Neuronal stem cell (in vitro differentiated cells): ENCODE measurements around the gene BUB1B. TPM values are rescaled to one million over a fixed set of nuclear protein-coding genes. Genes with fewer than 3 reads are reported as not detected.

Source experiments
- DNase-seq: peaks from one replicate; pipeline ENCODE4 v3.0.0-alpha.2; 2013; ENCODE audit warnings: low spot score
- H2AFZ ChIP-seq: one replicate; pipeline ENCODE4 v1.6.1; 2013; ENCODE audit warnings: mild to moderate bottlenecking, low read length, inconsistent platforms
- H2AK5ac ChIP-seq: 2 replicates; pipeline ENCODE4 v1.6.1; 2013; ENCODE audit warnings: low read depth, mild to moderate bottlenecking, inconsistent platforms, low read length, moderate library complexity, mixed read lengths
- H2BK120ac ChIP-seq: 2 replicates; pipeline ENCODE4 v1.6.1; 2013; ENCODE audit warnings: low read depth, mild to moderate bottlenecking, inconsistent platforms, low read length, moderate library complexity, mixed read lengths
- H2BK12ac ChIP-seq: one replicate; pipeline ENCODE4 v1.6.1; 2013; ENCODE audit warnings: low read length, inconsistent platforms
- H2BK15ac ChIP-seq: 2 replicates; pipeline ENCODE4 v1.6.1; 2013; ENCODE audit warnings: mild to moderate bottlenecking, low read length, inconsistent platforms, mixed read lengths
- H2BK5ac ChIP-seq: one replicate; pipeline ENCODE4 v1.6.1; 2013; ENCODE audit warnings: inconsistent platforms, mild to moderate bottlenecking, low read length, moderate library complexity
- H3K14ac ChIP-seq: one replicate; pipeline ENCODE4 v1.6.1; 2013; ENCODE audit warnings: low read length, inconsistent platforms
- H3K18ac ChIP-seq: 2 replicates; pipeline ENCODE4 v1.6.1; 2013; ENCODE audit warnings: low read length, inconsistent platforms
- H3K23ac ChIP-seq: 2 replicates; pipeline ENCODE4 v1.6.1; 2013; ENCODE audit warnings: low read depth, mild to moderate bottlenecking, mixed read lengths, low read length, inconsistent platforms; ENCODE audit not compliant: poor library complexity
- H3K27ac ChIP-seq: replicated peaks from 3 replicates; pipeline ENCODE4 v1.5.1; 2013; ENCODE audit warnings: low read length, inconsistent platforms
- H3K27me3 ChIP-seq, 3 experiments: 2 replicates each; pipeline ENCODE4 v1.6.1; 2013; ENCODE audit warnings: low read length in 3 of 3, mild to moderate bottlenecking in 2 of 3, inconsistent platforms in 1 of 3, low read depth in 1 of 3, mixed read lengths in 1 of 3, moderate library complexity in 1 of 3; ENCODE audit not compliant: control insufficient read depth in 3 of 3, insufficient read depth in 3 of 3
- H3K36me3 ChIP-seq, 2 donors: replicated peaks in 1 of 2; 2 replicates each; pipeline ENCODE4 v1.6.1; 2013; ENCODE audit warnings: low read length in 2 of 2; ENCODE audit not compliant: control insufficient read depth in 2 of 2, insufficient read depth in 2 of 2
- H3K4ac ChIP-seq: 2 replicates; pipeline ENCODE4 v1.6.1; 2013; ENCODE audit warnings: inconsistent platforms, mild to moderate bottlenecking, low read length, moderate library complexity
- H3K4me1 ChIP-seq, 2 donors: 1 replicate in 1 of 2; 2 replicates in 1 of 2; pipeline ENCODE4 v1.6.1; 2013; ENCODE audit warnings: low read length in 2 of 2, low read depth in 1 of 2; ENCODE audit not compliant: control insufficient read depth in 2 of 2, insufficient read depth in 1 of 2
- H3K4me2 ChIP-seq: one replicate; pipeline ENCODE4 v1.6.1; 2013; ENCODE audit warnings: mild to moderate bottlenecking, low read length, inconsistent platforms; ENCODE audit not compliant: insufficient read depth, poor library complexity, severe bottlenecking
- H3K4me3 ChIP-seq, 2 donors: 2 replicates each; pipeline ENCODE4 v1.5.1; 2013; ENCODE audit warnings: low read length in 2 of 2, mild to moderate bottlenecking in 2 of 2, inconsistent platforms in 1 of 2, moderate library complexity in 1 of 2
- H3K79me1 ChIP-seq: one replicate; pipeline ENCODE4 v1.6.1; 2013; ENCODE audit warnings: low read depth, mild to moderate bottlenecking, inconsistent platforms, low read length, moderate library complexity
- H3K9ac ChIP-seq: one replicate; pipeline ENCODE4 v1.6.1; 2013; ENCODE audit warnings: mild to moderate bottlenecking, low read depth, low read length, inconsistent platforms; ENCODE audit not compliant: poor library complexity
- H3K9me3 ChIP-seq, 2 donors: replicated peaks in 1 of 2; 2 replicates each; pipeline versions ENCODE3 to v1.6.1; 2013; ENCODE audit warnings: low read length in 2 of 2, mild to moderate bottlenecking in 2 of 2, inconsistent platforms in 1 of 2, low read depth in 1 of 2, mixed read lengths in 1 of 2, moderate library complexity in 1 of 2; ENCODE audit not compliant: control insufficient read depth in 2 of 2, insufficient read depth in 1 of 2
- H4K8ac ChIP-seq: one replicate; pipeline ENCODE4 v1.6.1; 2013; ENCODE audit warnings: low read depth, mild to moderate bottlenecking, inconsistent platforms, low read length, moderate library complexity
- H4K91ac ChIP-seq: one replicate; pipeline ENCODE4 v1.6.1; 2013; ENCODE audit warnings: low read length, low read depth, mild to moderate bottlenecking, inconsistent platforms; ENCODE audit not compliant: poor library complexity
- WGBS, 2 donors: extraction: QIAGEN DNeasy Blood & Tissue Kit; methylation state at CpG; one replicate each; pipeline ENCODE4 v1.1.7; 2013; ENCODE audit warnings: missing lambda C conversion rate in 2 of 2, mixed read lengths in 1 of 2; ENCODE audit not compliant: insufficient read length in 2 of 2, insufficient replicate concordance in 1 of 2; ENCODE audit errors: extremely low coverage in 2 of 2; 5-methylcytosine and 5-hydroxymethylcytosine counted together
- polyA plus RNA-seq, 2 experiments: library from polyadenylated mRNA; stranded (reverse); fragments of 200-250 nt; gene quantifications; one replicate each; pipeline ENCODE4 v1.2.3, GENCODE V29; 2013

The BUB1B gene
- polyA plus RNA-seq (2013, experiment 1 of 2) = 55.5 TPM
- polyA plus RNA-seq (2013, experiment 2 of 2) = 55.2 TPM

GRCh38 chr15:40160689-40161688, at the start of gene BUB1B:
Gene BUB1B (plus strand): TSS chr15:40161069. CDS start chr15:40161221, 152 bp downstream.
- Histone ChIP-seq H3K23ac (peak within 1 kb of the TSS; percentile 47), H3K36me3 (peaks cover 7 to 34% of the 10 kb centered on the region in 2 donors), H4K91ac (no peak within 1 kb of the TSS), H3K9ac (peak within 1 kb of the TSS; percentile 93), H3K14ac (peak within 1 kb of the TSS; percentile 67), H3K4me3 (peak within 1 kb of the TSS; percentile 78 to 88), H2AFZ (peak within 1 kb of the TSS; percentile 84), H3K18ac (peak within 1 kb of the TSS; percentile 95), H3K27ac (peak within 1 kb of the TSS; percentile 79), H2BK120ac (no peak within 1 kb of the TSS), H3K4me1 (peaks cover 11 to 12% of the 10 kb centered on the region in 2 donors), H2BK12ac (no peak within 1 kb of the TSS), H3K27me3 (peaks cover 0 to 3% (median 0%) of the 10 kb centered on the region in 3 experiments), H3K9me3 (no peaks in the 10 kb centered on the region), H2BK15ac (peak within 1 kb of the TSS; percentile 64), H3K79me1 (peaks cover 7% of the 10 kb centered on the region), H2AK5ac (peak within 1 kb of the TSS; percentile 85), H2BK5ac (peak within 1 kb of the TSS; percentile 32), H3K4me2 (peak within 1 kb of the TSS; percentile 57), H3K4ac (no peak within 1 kb of the TSS), H4K8ac (peak within 1 kb of the TSS; percentile 70)
- peak; percentile 95 for DNase-seq
- WGBS, 2 donors = no CpG with 5 or more reads among the region's 54 CpGs

GRCh38 chr15:40111888-40112287, 49.0 kb upstream of the BUB1B start:
- Histone ChIP-seq H3K4me3 (no peak overlapping the region), H4K91ac (no peak overlapping the region), H2BK120ac (no peak overlapping the region), H4K8ac (no peak overlapping the region), H3K79me1 (no peaks in the 10 kb centered on the region), H2AK5ac (no peak overlapping the region), H3K36me3 (no peaks in the 10 kb centered on the region), H3K14ac (no peak overlapping the region), H2BK5ac (no peak overlapping the region), H3K9ac (no peak overlapping the region), H3K4me1 (peaks cover 43 to 48% of the 10 kb centered on the region in 2 donors), H2AFZ (peak overlapping the region; percentile 14), H3K23ac (no peak overlapping the region), H3K4ac (no peak overlapping the region), H2BK12ac (no peak overlapping the region), H3K27ac (peak overlapping the region; percentile 71), H3K27me3 (no peaks in the 10 kb centered on the region), H3K4me2 (peak overlapping the region; percentile 45), H3K9me3 (no peaks in the 10 kb centered on the region), H2BK15ac (no peak overlapping the region), H3K18ac (no peak overlapping the region)
- no peak for DNase-seq
- WGBS, 2 donors = no CpG with 5 or more reads among the region's 2 CpGs

- H3K4ac ChIP-seq = no peak overlapping the region
- H3K4me2 ChIP-seq = peak overlapping the region; percentile 23
- H2AFZ ChIP-seq = peak overlapping the region; percentile 14
- no peak overlapping the region for H3K4me3 ChIP-seq
- H4K8ac ChIP-seq = no peak overlapping the region
- H3K23ac ChIP-seq = no peak overlapping the region
- H2AK5ac ChIP-seq = peak overlapping the region; percentile 56
- H2BK15ac ChIP-seq = no peak overlapping the region
- no peak overlapping the region for H3K14ac ChIP-seq
- no peaks in the 10 kb centered on the region for H3K79me1 ChIP-seq
- no peak for DNase-seq
- no peaks in the 10 kb centered on the region for H3K27me3 ChIP-seq
- no peak overlapping the region for H4K91ac ChIP-seq
- H2BK5ac ChIP-seq = no peak overlapping the region
- no CpG with 5 or more reads among the region's 24 CpGs for WGBS, 2 donors
- H2BK12ac ChIP-seq = peak overlapping the region; percentile 91
- no peak overlapping the region for H2BK120ac ChIP-seq
- peak overlapping the region; percentile 71 for H3K27ac ChIP-seq
- peak overlapping the region; percentile 81 for H3K9ac ChIP-seq
- H3K18ac ChIP-seq = peak overlapping the region; percentile 86
- no peaks in the 10 kb centered on the region for H3K9me3 ChIP-seq
- peaks cover 35 to 42% of the 10 kb centered on the region in 2 donors for H3K4me1 ChIP-seq
- H3K36me3 ChIP-seq = no peaks in the 10 kb centered on the region
Observed at GRCh38 chr15:40112789-40113188, 48.1 kb upstream of the BUB1B start.

GRCh38 chr15:40114218-40114617, 46.7 kb upstream of the BUB1B start:
- no peak overlapping the region for H3K4ac ChIP-seq
- no peak overlapping the region for H2AFZ ChIP-seq
- H4K8ac ChIP-seq = no peak overlapping the region
- H2BK15ac ChIP-seq = no peak overlapping the region
- H2BK12ac ChIP-seq = no peak overlapping the region
- DNase-seq = no peak
- WGBS, 2 donors = no CpG with 5 or more reads among the region's 2 CpGs
- H3K4me2 ChIP-seq = no peak overlapping the region
- no peaks in the 10 kb centered on the region for H3K27me3 ChIP-seq
- H3K27ac ChIP-seq = no peak overlapping the region
- H3K36me3 ChIP-seq = no peaks in the 10 kb centered on the region
- no peak overlapping the region for H2BK5ac ChIP-seq
- no peaks in the 10 kb centered on the region for H3K79me1 ChIP-seq
- H2AK5ac ChIP-seq = no peak overlapping the region
- no peak overlapping the region for H4K91ac ChIP-seq
- no peak overlapping the region for H3K4me3 ChIP-seq
- no peak overlapping the region for H2BK120ac ChIP-seq
- H3K14ac ChIP-seq = no peak overlapping the region
- H3K4me1 ChIP-seq = peaks cover 31 to 38% of the 10 kb centered on the region in 2 donors
- H3K23ac ChIP-seq = no peak overlapping the region
- no peak overlapping the region for H3K18ac ChIP-seq
- H3K9me3 ChIP-seq = no peaks in the 10 kb centered on the region
- H3K9ac ChIP-seq = no peak overlapping the region
